Transverse colon (tissue), 4 donors: Measurements from ENCODE around the gene SLC43A1.

Source experiments
- CTCF ChIP-seq, 5 experiments: fragments of 200-600 bp in 3 of 5; fragments of 450-650 bp in 2 of 5; sonication (generic) in 3 of 5; IDR thresholded peaks; 1 replicate in 2 of 5; 2 replicates in 3 of 5; pipeline ENCODE4 v1.5.1; 2016 to 2017; ENCODE audit warnings: antibody characterized with exemption in 5 of 5, inconsistent platforms in 3 of 5, mild to moderate bottlenecking in 2 of 5, moderate library complexity in 1 of 5
- EP300 ChIP-seq: sonication (generic); formaldehyde crosslinking; IDR thresholded peaks from one replicate; pipeline ENCODE4 v1.6.1; 2017; ENCODE audit warnings: antibody characterized with exemption, low read depth
- POLR2A ChIP-seq: fragments of 450-650 bp; IDR thresholded peaks from one replicate; pipeline ENCODE4 v1.6.1; 2016; ENCODE audit warnings: antibody characterized with exemption, mild to moderate bottlenecking, moderate library complexity
- POLR2AphosphoS5 ChIP-seq, 3 donors: sonication (generic); formaldehyde crosslinking; IDR thresholded peaks; one replicate each; pipeline ENCODE4 v1.6.1; 2016; ENCODE audit warnings: antibody characterized with exemption in 3 of 3

- TF ChIP-seq EP300 (no peak), CTCF (IDR thresholded peaks at IDR 0.05) (peak in 3 of 5 experiments; percentile 19 to 23 (median 19)), POLR2A (no peak), POLR2AphosphoS5 (IDR thresholded peaks at IDR 0.05) (no peak)
Measured at GRCh38 chr11:57460022-57460757, 55.3 kb downstream of the SLC43A1 start, which contains the start of gene RTN4RL2.
